Mammary epithelial cell (primary cell): ENCODE results near the gene ASH1L.

ENCODE experiments used
- EZH2 ChIP-seq: IDR thresholded peaks from 2 replicates; pipeline ENCODE4 v1.6.1; 2012; ENCODE audit warnings: low read length, inconsistent platforms, borderline replicate concordance
- TF ChIP-seq, protein P1 (sequence below), 2 donors: IDR thresholded peaks in 1 of 2; conservative IDR thresholded peaks in 1 of 2; 2 replicates each; pipeline ENCODE4 v1.5.1; 2011 to 2012; ENCODE audit warnings: inconsistent platforms in 2 of 2, low read length in 2 of 2, mild to moderate bottlenecking in 2 of 2, control low read depth in 1 of 2, low read depth in 1 of 2; ENCODE audit not compliant: insufficient read depth in 1 of 2; ENCODE audit errors: extremely low read depth in 1 of 2

DNA sequence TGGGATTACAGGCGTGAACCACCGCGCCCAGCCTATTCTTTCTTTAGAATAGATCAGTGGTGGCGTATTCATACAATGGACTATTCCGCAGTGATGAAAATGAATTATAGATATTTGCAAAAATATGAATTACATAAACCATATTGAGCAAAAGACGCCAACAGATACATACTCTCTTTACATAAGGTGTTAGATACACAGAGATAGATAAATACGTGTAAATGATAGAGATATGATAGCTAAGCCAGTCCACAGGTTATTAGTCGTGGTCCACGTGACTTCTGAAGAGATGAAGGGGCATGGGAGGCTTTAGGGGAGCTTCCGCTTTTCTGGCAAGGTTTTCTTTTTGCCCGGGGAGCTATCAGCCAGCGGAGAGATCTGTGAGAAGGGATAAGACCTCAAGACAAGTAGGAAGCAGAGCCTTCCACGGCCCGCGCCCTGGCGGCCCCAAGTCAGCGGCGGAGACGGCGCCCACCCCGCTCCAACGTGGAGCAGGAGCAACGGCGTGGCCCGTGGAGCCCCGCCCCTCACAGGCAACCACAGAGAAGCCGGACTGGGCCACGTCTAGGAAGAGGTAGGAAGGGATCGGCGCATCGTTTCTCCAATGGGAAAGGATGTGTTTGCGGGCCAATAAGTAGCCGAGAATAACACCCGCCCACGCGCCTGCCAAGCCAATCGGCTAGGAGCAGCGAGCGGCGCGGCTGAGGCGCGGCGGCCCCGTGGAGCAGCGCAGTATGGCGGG is 47.1 kb upstream of the ASH1L start, which contains the start of gene MSTO1:
- TF ChIP-seq, protein P1, sequence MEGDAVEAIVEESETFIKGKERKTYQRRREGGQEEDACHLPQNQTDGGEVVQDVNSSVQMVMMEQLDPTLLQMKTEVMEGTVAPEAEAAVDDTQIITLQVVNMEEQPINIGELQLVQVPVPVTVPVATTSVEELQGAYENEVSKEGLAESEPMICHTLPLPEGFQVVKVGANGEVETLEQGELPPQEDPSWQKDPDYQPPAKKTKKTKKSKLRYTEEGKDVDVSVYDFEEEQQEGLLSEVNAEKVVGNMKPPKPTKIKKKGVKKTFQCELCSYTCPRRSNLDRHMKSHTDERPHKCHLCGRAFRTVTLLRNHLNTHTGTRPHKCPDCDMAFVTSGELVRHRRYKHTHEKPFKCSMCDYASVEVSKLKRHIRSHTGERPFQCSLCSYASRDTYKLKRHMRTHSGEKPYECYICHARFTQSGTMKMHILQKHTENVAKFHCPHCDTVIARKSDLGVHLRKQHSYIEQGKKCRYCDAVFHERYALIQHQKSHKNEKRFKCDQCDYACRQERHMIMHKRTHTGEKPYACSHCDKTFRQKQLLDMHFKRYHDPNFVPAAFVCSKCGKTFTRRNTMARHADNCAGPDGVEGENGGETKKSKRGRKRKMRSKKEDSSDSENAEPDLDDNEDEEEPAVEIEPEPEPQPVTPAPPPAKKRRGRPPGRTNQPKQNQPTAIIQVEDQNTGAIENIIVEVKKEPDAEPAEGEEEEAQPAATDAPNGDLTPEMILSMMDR (conservative IDR thresholded peaks at IDR 0.05 in 1 of 2, IDR thresholded peaks at IDR 0.05 in 1 of 2; ENCODE audit: extremely low read depth in 1 of 2, insufficient read depth in 1 of 2, low read depth in 1 of 2, low read length in 2 of 2) = no peak
- no peak for TF ChIP-seq EZH2
